GM11168 (cell line): ENCODE results near the gene TEX30.

ENCODE experiments used
- in situ Hi-C: fragments of 300-500 bp; cut with MboI; formaldehyde crosslinking; loops from one replicate; pipeline ENCODE4 v1.12.0; 2022; ENCODE audit warnings: low sequenced_read_pairs; ENCODE audit not compliant: unreplicated experiment

The TEX30 gene

GRCh38 chr13:102724923-102725322, 48.7 kb downstream of the TEX30 start:
- in situ Hi-C loops: no loop called here

GRCh38 chr13:102721800-102722231, 51.8 kb downstream of the TEX30 start:
- in situ Hi-C loops: no loop called here

GRCh38 chr13:102718746-102719145, 54.8 kb downstream of the TEX30 start:
- in situ Hi-C loops: no loop called here
